Esophagus muscularis mucosa (tissue), 4 donors: Measurements from ENCODE around the gene TMEM132A. TPM values are rescaled to one million over a fixed set of nuclear protein-coding genes. Genes with fewer than 3 reads are reported as not detected.

Experiments used
- DNase-seq: peaks from one replicate; pipeline ENCODE4 v3.0.0-alpha.2; 2017; ENCODE audit errors: extremely low spot score
- H3K27ac ChIP-seq, 4 donors: fragments of 200-600 bp; sonication (generic); replicated peaks in 1 of 4; 1 replicate in 3 of 4; 2 replicates in 1 of 4; pipeline ENCODE4 v1.5.1; 2016 to 2019; ENCODE audit warnings: mild to moderate bottlenecking in 1 of 4
- H3K27me3 ChIP-seq, 4 donors: fragments of 200-600 bp; sonication (generic); one replicate each; pipeline versions ENCODE4 v1.5.1 to v1.6.0; 2016 to 2019
- H3K36me3 ChIP-seq, 4 donors: fragments of 200-600 bp; sonication (generic); one replicate each; pipeline ENCODE4 v1.5.1; 2016 to 2019
- H3K4me1 ChIP-seq, 4 donors: fragments of 200-600 bp; sonication (generic); one replicate each; pipeline ENCODE4 v1.5.1; 2016 to 2019
- H3K4me3 ChIP-seq, 4 donors: fragments of 200-600 bp; sonication (generic); 1 replicate in 2 of 4; 2 replicates in 2 of 4; pipeline ENCODE4 v1.5.1; 2016 to 2019; ENCODE audit warnings: mild to moderate bottlenecking in 4 of 4, moderate library complexity in 1 of 4
- H3K9me3 ChIP-seq, 4 donors: fragments of 200-600 bp; sonication (generic); 1 replicate in 3 of 4; 2 replicates in 1 of 4; pipeline ENCODE4 v1.5.1; 2016 to 2019
- CTCF ChIP-seq, 3 experiments: fragments of 200-600 bp in 2 of 3; fragments of 450-650 bp in 1 of 3; sonication (generic) in 2 of 3; IDR thresholded peaks; one replicate each; pipeline ENCODE4 v1.5.1; 2017 to 2019; ENCODE audit warnings: antibody characterized with exemption in 3 of 3, mild to moderate bottlenecking in 2 of 3, moderate library complexity in 1 of 3
- EP300 ChIP-seq: sonication (generic); formaldehyde crosslinking; IDR thresholded peaks from one replicate; pipeline ENCODE4 v1.6.1; 2017; ENCODE audit warnings: antibody characterized with exemption
- POLR2A ChIP-seq: fragments of 450-650 bp; IDR thresholded peaks from one replicate; pipeline ENCODE4 v1.6.1; 2017; ENCODE audit warnings: antibody characterized with exemption, moderate library complexity, mild to moderate bottlenecking, low read depth
- POLR2AphosphoS5 ChIP-seq, 2 donors: sonication (generic); formaldehyde crosslinking; IDR thresholded peaks; one replicate each; pipeline ENCODE4 v1.6.1; 2017; ENCODE audit warnings: antibody characterized with exemption in 2 of 2
- WGBS: methylation state at CpG from one replicate; pipeline ENCODE4 v1.1.5; 2018; 5-methylcytosine and 5-hydroxymethylcytosine counted together
- intact Hi-C: fragments of 100-400 bp; cut with DNase I; formaldehyde crosslinking; loops from one replicate; pipeline ENCODE4 v1.15.1; 2023
- total RNA-seq, 4 donors: library from RNA; depleted of rRNA; stranded (reverse); fragments of >200 nt; gene quantifications; one replicate each; pipeline versions ENCODE4 v1.1.0 to v1.2.1, GENCODE V29; 2016

Gene TMEM132A
- total RNA-seq, 4 donors from 2014 or later = 2.9 to 9.3 (median 6.8) TPM

- H3K9me3 ChIP-seq = no peaks in the 10 kb centered on the region
- intact Hi-C loops = no loop called here
- 67% methylated on average over 5 of the region's 5 CpGs for WGBS
- H3K4me3 ChIP-seq = no peak overlapping the region
- DNase-seq = no peak
- H3K27me3 ChIP-seq = peaks cover 0 to 35% (median 7%) of the 10 kb centered on the region in 4 donors
- no peak overlapping the region for H3K27ac ChIP-seq
- no peak for TF ChIP-seq EP300
- no peak for TF ChIP-seq POLR2A
- TF ChIP-seq CTCF (IDR thresholded peaks at IDR 0.05) = no peak
- no peak for TF ChIP-seq POLR2AphosphoS5 (IDR thresholded peaks at IDR 0.05)
- peaks cover 34 to 42% (median 39%) of the 10 kb centered on the region in 4 donors for H3K36me3 ChIP-seq
- peaks cover 37 to 44% (median 40%) of the 10 kb centered on the region in 4 donors for H3K4me1 ChIP-seq
These were observed 934 bp upstream of the TMEM132A start for GRCh38 chr11:60923326-60923725.

- H3K36me3 ChIP-seq = peaks cover 34 to 42% (median 39%) of the 10 kb centered on the region in 4 donors
- DNase-seq = no peak
- H3K27ac ChIP-seq = no peak overlapping the region
- peak overlapping the region; percentile 60 to 74 (median 73) for H3K4me3 ChIP-seq
- intact Hi-C loops = no loop called here
- 40% methylated on average over 1 of the region's 6 CpGs for WGBS
- no peaks in the 10 kb centered on the region for H3K9me3 ChIP-seq
- no peak for TF ChIP-seq CTCF (IDR thresholded peaks at IDR 0.05)
- H3K4me1 ChIP-seq = peaks cover 33 to 41% (median 36%) of the 10 kb centered on the region in 4 donors
- H3K27me3 ChIP-seq = peaks cover 0 to 35% (median 7%) of the 10 kb centered on the region in 4 donors
These were observed 505 bp upstream of the TMEM132A start for GRCh38 chr11:60923800-60924109.

GRCh38 chr11:60924906-60925853, 920 bp downstream of the TMEM132A start:
- H3K4me1 ChIP-seq = peaks cover 19 to 27% (median 23%) of the 10 kb centered on the region in 4 donors
- WGBS = 8% methylated on average over 32 of the region's 35 CpGs
- H3K9me3 ChIP-seq = no peaks in the 10 kb centered on the region
- DNase-seq = no peak
- peaks cover 27 to 35% (median 34%) of the 10 kb centered on the region in 4 donors for H3K36me3 ChIP-seq
- H3K4me3 ChIP-seq = peak overlapping the region; percentile 60 to 74 (median 73)
- H3K27me3 ChIP-seq = peaks cover 0 to 40% (median 7%) of the 10 kb centered on the region in 4 donors
- TF ChIP-seq POLR2AphosphoS5 (IDR thresholded peaks at IDR 0.05) (no peak), CTCF (IDR thresholded peaks at IDR 0.05) (no peak), POLR2A (no peak), EP300 (no peak)
- peak overlapping the region in 1 of 4 donors; percentile 12 for H3K27ac ChIP-seq
- intact Hi-C loops = no loop called here

- WGBS = 89% methylated on average over 6 of the region's 6 CpGs
- no peak for TF ChIP-seq POLR2AphosphoS5 (IDR thresholded peaks at IDR 0.05)
- TF ChIP-seq POLR2A = no peak
- TF ChIP-seq EP300 = no peak
- no peak for TF ChIP-seq CTCF (IDR thresholded peaks at IDR 0.05)
- peaks cover 18 to 24% (median 23%) of the 10 kb centered on the region in 4 donors for H3K4me1 ChIP-seq
- intact Hi-C loops = no loop called here
- no peaks in the 10 kb centered on the region for H3K9me3 ChIP-seq
- no peak overlapping the region for H3K4me3 ChIP-seq
- peaks cover 21 to 31% (median 28%) of the 10 kb centered on the region in 4 donors for H3K36me3 ChIP-seq
- H3K27me3 ChIP-seq = peaks cover 0 to 40% (median 7%) of the 10 kb centered on the region in 4 donors
- H3K27ac ChIP-seq = no peak overlapping the region
- DNase-seq = no peak
These were observed 1.6 kb downstream of the TMEM132A start for GRCh38 chr11:60925868-60926267.
